SU-DHL-6 (cell line): ENCODE results near the gene KRTCAP2.

Experiments used
- H2AFZ ChIP-seq: fragments of 200-600 bp; sonication (generic); 2 replicates; pipeline ENCODE4 v1.6.1; 2014; ENCODE audit warnings: low read depth, mild to moderate bottlenecking, moderate library complexity, mixed read lengths, antibody characterized with exemption, low read length; ENCODE audit not compliant: severe bottlenecking
- H3F3A ChIP-seq: fragments of 200-600 bp; shearing (Covaris generic); 2 replicates; pipeline ENCODE4 v1.6.0; 2016; ENCODE audit warnings: antibody characterized with exemption, mild to moderate bottlenecking; ENCODE audit not compliant: insufficient read depth
- H3K27ac ChIP-seq: fragments of 200-600 bp; sonication (generic); 2 replicates; pipeline ENCODE4 v1.5.1; 2016; ENCODE audit warnings: low read depth, mild to moderate bottlenecking, low read length, moderate library complexity, mixed read lengths
- H3K27me3 ChIP-seq: fragments of 200-600 bp; sonication (generic), shearing (Covaris generic); 2 replicates; pipeline ENCODE4 v1.6.0; 2014; ENCODE audit warnings: mild to moderate bottlenecking, low read length
- H3K36me3 ChIP-seq: fragments of 200-600 bp; sonication (generic); 2 replicates; pipeline ENCODE4 v1.6.1; 2014; ENCODE audit warnings: mild to moderate bottlenecking, low read length, mixed read lengths
- H3K4me2 ChIP-seq: fragments of 300-600, 200-600 bp; shearing (Covaris generic), sonication (generic); 2 replicates; pipeline ENCODE4 v1.6.0; 2014; ENCODE audit warnings: low read length, low read depth, mild to moderate bottlenecking; ENCODE audit not compliant: poor library complexity, severe bottlenecking
- H3K4me3 ChIP-seq: fragments of 200-600 bp; sonication (generic); 2 replicates; pipeline ENCODE4 v1.5.1; 2014; ENCODE audit warnings: antibody characterized with exemption, low read length, mild to moderate bottlenecking, mixed read lengths; ENCODE audit not compliant: insufficient read depth, poor library complexity, severe bottlenecking
- H3K79me2 ChIP-seq: fragments of 200-600 bp; sonication (generic); 2 replicates; pipeline ENCODE4 v1.6.1; 2014; ENCODE audit warnings: mild to moderate bottlenecking, low read length, moderate library complexity; ENCODE audit not compliant: insufficient read depth
- H3K9ac ChIP-seq: fragments of 200-600 bp; sonication (generic); 2 replicates; pipeline ENCODE4 v1.7.0; 2014; ENCODE audit warnings: mild to moderate bottlenecking, low read length
- H3K9me2 ChIP-seq: fragments of 200-600 bp; sonication (generic); replicated peaks from 2 replicates; pipeline ENCODE4 v1.6.1; 2014; ENCODE audit warnings: low read length; ENCODE audit not compliant: insufficient read depth
- H3K9me3 ChIP-seq: fragments of 200-600 bp; sonication (generic); 2 replicates; pipeline ENCODE4 v1.6.1; 2014; ENCODE audit warnings: low read length, mixed read lengths; ENCODE audit not compliant: insufficient read depth
- H4K20me1 ChIP-seq: fragments of 200-600 bp; sonication (generic); 2 replicates; pipeline ENCODE4 v1.6.1; 2014; ENCODE audit warnings: low read depth, mild to moderate bottlenecking, antibody characterized with exemption, low read length, moderate library complexity, mixed read lengths
- CTCF ChIP-seq: fragments of 200-600 bp; sonication (generic); IDR thresholded peaks from one replicate; pipeline ENCODE4 v1.5.1; 2017; ENCODE audit warnings: antibody characterized with exemption, mild to moderate bottlenecking, low read length, moderate library complexity; ENCODE audit not compliant: insufficient read depth, poor library complexity, severe bottlenecking
- EZH2phosphoT487 ChIP-seq: fragments of 200-600 bp; sonication (generic), shearing (Covaris generic); conservative IDR thresholded peaks from 2 replicates; pipeline ENCODE4 v1.6.1; 2018; ENCODE audit warnings: mild to moderate bottlenecking, antibody characterized with exemption, low read length, moderate library complexity, mixed read lengths

The KRTCAP2 gene

DNA sequence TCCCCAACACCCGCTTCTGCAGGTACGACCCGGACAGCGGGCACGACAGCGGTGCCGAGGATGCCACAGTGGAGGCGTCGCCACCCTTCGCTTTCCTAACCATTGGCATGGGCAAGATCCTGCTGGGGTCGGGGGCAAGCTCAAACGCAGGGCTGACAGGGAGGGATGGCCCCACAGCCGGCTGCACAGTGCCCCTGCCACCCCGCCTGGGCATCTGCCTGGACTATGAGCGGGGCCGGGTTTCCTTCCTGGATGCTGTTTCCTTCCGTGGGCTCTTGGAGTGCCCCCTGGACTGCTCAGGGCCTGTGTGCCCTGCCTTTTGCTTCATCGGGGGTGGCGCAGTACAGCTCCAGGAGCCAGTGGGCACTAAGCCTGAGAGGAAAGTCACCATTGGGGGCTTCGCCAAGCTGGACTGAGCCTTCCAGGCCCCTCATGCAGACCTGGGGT, 10.7 kb upstream of the KRTCAP2 start:
- no peaks in the 10 kb centered on the region for H3K36me3 ChIP-seq
- no peak overlapping the region for H3K27ac ChIP-seq
- H3K27me3 ChIP-seq, result no peaks in the 10 kb centered on the region
- no peaks in the 10 kb centered on the region for H3K79me2 ChIP-seq
- H3K9me2 ChIP-seq, result no peaks in the 10 kb centered on the region
- H2AFZ ChIP-seq, result no peak overlapping the region
- no peak overlapping the region for H3K4me3 ChIP-seq
- H3F3A ChIP-seq, result no peaks in the 10 kb centered on the region
- no peak overlapping the region for H3K9ac ChIP-seq
- no peaks in the 10 kb centered on the region for H3K9me3 ChIP-seq
- no peak overlapping the region for H3K4me2 ChIP-seq
- TF ChIP-seq CTCF (no peak), EZH2phosphoT487 (no peak)
- no peaks in the 10 kb centered on the region for H4K20me1 ChIP-seq

GRCh38 chr1:155182052-155182550, 9.0 kb upstream of the KRTCAP2 start:
- no peaks in the 10 kb centered on the region for H3K9me3 ChIP-seq
- no peaks in the 10 kb centered on the region for H3K9me2 ChIP-seq
- TF ChIP-seq CTCF, result no peak
- no peak for TF ChIP-seq EZH2phosphoT487
- H3K9ac ChIP-seq, result no peak overlapping the region
- H3K4me3 ChIP-seq, result no peak overlapping the region
- H3K27me3 ChIP-seq, result no peaks in the 10 kb centered on the region
- no peaks in the 10 kb centered on the region for H4K20me1 ChIP-seq
- no peaks in the 10 kb centered on the region for H3K36me3 ChIP-seq
- no peak overlapping the region for H3K4me2 ChIP-seq
- H3K79me2 ChIP-seq, result no peaks in the 10 kb centered on the region
- H3F3A ChIP-seq, result no peaks in the 10 kb centered on the region
- H3K27ac ChIP-seq, result no peak overlapping the region
- H2AFZ ChIP-seq, result no peak overlapping the region

- no peaks in the 10 kb centered on the region for H3K9me2 ChIP-seq
- peaks cover under 1% of the 10 kb centered on the region for H3F3A ChIP-seq
- no peak overlapping the region for H3K4me3 ChIP-seq
- no peaks in the 10 kb centered on the region for H3K79me2 ChIP-seq
- H3K4me2 ChIP-seq, result no peak overlapping the region
- H2AFZ ChIP-seq, result no peak overlapping the region
- no peaks in the 10 kb centered on the region for H3K9me3 ChIP-seq
- no peak overlapping the region for H3K27ac ChIP-seq
- TF ChIP-seq EZH2phosphoT487 (no peak), CTCF (no peak)
- H3K27me3 ChIP-seq, result no peaks in the 10 kb centered on the region
- H3K9ac ChIP-seq, result no peak overlapping the region
- no peaks in the 10 kb centered on the region for H3K36me3 ChIP-seq
- H4K20me1 ChIP-seq, result no peaks in the 10 kb centered on the region
These were observed 8.4 kb upstream of the KRTCAP2 start for GRCh38 chr1:155181371-155182051.
